ENCODE data around the gene KHK. TPM values are rescaled to one million over a fixed set of nuclear protein-coding genes. Genes with fewer than 3 reads are reported as not detected.

Gene KHK
- total RNA-seq, 1 experiment from 2014 or later: 5.3 TPM

DNA sequence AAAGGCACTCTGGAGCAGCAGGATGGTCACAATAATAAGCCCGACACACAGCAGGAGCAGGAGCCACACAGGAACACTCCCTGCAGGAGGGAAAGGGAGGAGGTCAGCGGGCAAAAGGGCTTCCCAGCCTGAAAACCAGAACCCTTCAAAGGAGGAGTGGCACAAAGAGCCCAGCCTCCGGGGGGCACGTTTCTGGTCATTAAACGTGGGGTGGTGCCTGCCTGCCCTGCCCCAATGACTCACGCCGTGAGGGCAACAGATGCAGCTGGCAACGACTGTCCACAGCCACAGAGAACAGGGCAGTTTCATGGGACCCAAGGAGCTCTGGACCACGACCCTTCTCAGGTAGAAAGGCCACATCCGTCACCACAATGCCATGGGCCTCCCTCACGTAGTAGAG is 44.9 kb downstream of the KHK start:
- DNase-seq: peak; percentile 10

DNA sequence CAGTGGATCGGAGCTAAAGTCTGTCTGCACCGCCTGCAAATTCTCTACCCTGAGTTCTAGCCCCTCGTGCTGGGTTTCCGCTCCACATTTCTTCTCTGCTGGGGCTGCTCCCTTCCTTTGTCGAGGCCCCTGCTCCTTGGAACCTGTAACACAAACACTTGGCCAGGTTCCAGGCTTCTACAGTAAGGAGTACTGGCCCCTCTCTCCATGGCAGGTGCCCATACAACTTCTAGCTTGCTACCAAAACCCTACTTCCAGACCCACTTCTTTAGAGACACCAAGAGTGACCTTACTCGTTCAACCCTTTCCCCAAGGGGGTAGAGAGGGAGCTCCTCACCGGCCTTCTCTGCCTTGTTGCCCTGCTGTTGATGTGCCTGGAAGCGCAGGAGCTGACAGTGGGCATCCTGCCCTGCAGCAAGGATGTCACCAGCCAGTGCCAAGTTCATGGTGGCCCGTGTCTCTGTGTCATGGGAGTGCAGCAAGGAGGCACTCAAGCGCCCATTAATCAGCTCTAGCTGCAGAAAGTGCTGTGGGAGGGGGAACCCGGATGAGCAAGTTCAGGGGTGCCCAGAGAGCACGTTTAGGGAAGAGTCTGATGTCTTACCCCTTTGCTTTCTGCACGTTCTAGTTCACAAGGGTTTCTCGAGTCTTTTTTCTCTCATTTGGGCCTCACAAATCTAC is 46.8 kb downstream of the KHK start:
- Histone ChIP-seq H3K4me3 (ENCODE audit: insufficient read depth, low read depth, low read length) (peak overlapping the region; percentile 94), H3K27me3 (ENCODE audit: control insufficient read depth, insufficient read depth, low read length) (no peaks in the 10 kb centered on the region)
- peak; percentile 55 for DNase-seq

More for the DNA sequence above, 44.9 kb downstream of the KHK start:
- H3K27me3 ChIP-seq (ENCODE audit: control insufficient read depth, insufficient read depth, low read length): no peaks in the 10 kb centered on the region
- H3K4me3 ChIP-seq (ENCODE audit: insufficient read depth, low read depth, low read length): no peak overlapping the region
- H3K36me3 ChIP-seq (replicated peaks; ENCODE audit: control insufficient read depth, insufficient read depth, low read length): peaks cover 32% of the 10 kb centered on the region

GRCh38 chr2:27133905-27134780 is 47.6 kb downstream of the KHK start, which contains the start of gene PREB:
Gene PREB (minus strand): TSS chr2:27134636. CDS start chr2:27134421, 215 bp downstream.
- no peaks in the 10 kb centered on the region for H3K27me3 ChIP-seq (ENCODE audit: control insufficient read depth, insufficient read depth, low read length)
- peak within 1 kb of the TSS; percentile 94 for H3K4me3 ChIP-seq (ENCODE audit: insufficient read depth, low read depth, low read length)
- peak; percentile 99 for DNase-seq
- peaks cover 32% of the 10 kb centered on the region for H3K36me3 ChIP-seq (replicated peaks; ENCODE audit: control insufficient read depth, insufficient read depth, low read length)

More for the DNA sequence above, 46.8 kb downstream of the KHK start:
- H3K36me3 ChIP-seq (replicated peaks; ENCODE audit: control insufficient read depth, insufficient read depth, low read length): peaks cover 32% of the 10 kb centered on the region

DNA sequence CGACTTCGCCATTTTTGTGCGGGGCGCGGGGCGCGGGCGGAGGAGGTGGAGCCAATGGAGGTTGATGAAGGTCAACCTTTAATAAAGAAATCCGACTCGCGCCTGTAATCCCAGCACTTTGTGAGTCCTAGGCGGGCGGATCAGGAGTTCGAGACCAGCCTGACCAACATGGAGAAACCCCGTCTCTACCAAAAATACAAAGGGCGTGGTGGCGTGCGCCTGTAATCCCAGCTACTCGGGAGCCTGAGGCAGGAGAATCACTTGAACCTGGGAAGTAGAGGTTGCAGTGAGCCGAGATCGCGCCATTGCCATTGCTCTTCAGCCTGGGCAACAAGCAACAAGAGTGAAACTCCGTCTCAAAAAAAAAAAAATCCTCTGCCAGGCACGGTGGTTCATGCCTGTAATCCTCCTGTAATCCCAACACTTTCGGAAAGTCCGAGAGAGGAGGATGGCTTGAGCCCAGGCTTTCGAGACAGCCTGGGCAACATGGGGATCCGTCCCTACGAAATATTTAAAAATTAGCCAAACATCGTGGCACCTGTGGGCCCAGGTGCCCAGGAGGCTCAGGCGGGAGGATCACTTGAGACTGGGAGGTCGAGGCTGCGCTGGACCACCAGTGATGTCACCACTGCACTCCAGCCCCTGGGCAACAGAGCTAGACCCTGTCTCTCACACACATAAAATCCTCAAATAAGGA is 48.4 kb downstream of the KHK start:
- Histone ChIP-seq H3K36me3 (replicated peaks; ENCODE audit: control insufficient read depth, insufficient read depth, low read length) (peaks cover 29% of the 10 kb centered on the region), H3K4me3 (ENCODE audit: insufficient read depth, low read depth, low read length) (peak overlapping the region; percentile 16; the same call in 1 of the 2 replicates), H3K27me3 (ENCODE audit: control insufficient read depth, insufficient read depth, low read length) (no peaks in the 10 kb centered on the region)
- DNase-seq: no peak

GRCh38 chr2:27135478-27135955 is 48.9 kb downstream of the KHK start:
- H3K27me3 ChIP-seq (ENCODE audit: control insufficient read depth, insufficient read depth, low read length): no peaks in the 10 kb centered on the region
- no peak overlapping the region for H3K4me3 ChIP-seq (ENCODE audit: insufficient read depth, low read depth, low read length)
- DNase-seq: no peak
- H3K36me3 ChIP-seq (replicated peaks; ENCODE audit: control insufficient read depth, insufficient read depth, low read length): peaks cover 26% of the 10 kb centered on the region

GRCh38 chr2:27136751-27137150 is 50.2 kb downstream of the KHK start:
- Histone ChIP-seq H3K27me3 (ENCODE audit: control insufficient read depth, insufficient read depth, low read length) (no peaks in the 10 kb centered on the region), H3K4me3 (ENCODE audit: insufficient read depth, low read depth, low read length) (no peak overlapping the region), H3K36me3 (replicated peaks; ENCODE audit: control insufficient read depth, insufficient read depth, low read length) (peaks cover 16% of the 10 kb centered on the region)
- no peak for DNase-seq

DNA sequence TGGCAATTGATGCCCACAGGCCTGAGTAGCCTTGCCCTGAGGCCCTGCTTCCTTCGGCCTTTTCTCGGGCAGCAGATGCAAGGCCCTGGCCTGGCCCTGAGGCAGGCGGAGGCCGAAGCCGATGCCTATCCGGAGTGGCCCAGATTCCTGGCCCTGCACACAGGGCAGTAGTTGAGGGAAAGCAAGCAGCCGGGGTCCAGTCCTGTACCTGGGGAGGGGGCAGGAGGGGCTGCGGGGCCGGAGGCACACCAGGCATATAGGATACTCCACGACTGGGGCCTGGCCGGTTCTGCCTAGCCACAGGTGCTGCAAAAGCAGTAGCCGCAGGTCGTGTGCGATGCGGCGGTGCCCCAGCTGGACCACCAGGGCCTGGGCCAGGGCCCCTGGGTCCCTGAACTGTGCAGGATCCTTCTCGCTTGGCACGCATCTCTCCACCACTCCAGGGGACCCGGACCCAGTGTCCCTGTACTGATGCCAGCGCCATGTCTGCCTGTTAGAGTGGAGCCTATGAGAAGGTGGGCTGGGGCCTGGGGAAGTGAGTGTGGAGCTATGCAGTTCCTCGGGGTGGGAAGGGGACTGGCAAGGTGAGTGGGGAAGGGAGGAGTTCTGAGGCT is 50.9 kb downstream of the KHK start:
- no peak for DNase-seq
- Histone ChIP-seq H3K27me3 (ENCODE audit: control insufficient read depth, insufficient read depth, low read length) (no peaks in the 10 kb centered on the region), H3K4me3 (ENCODE audit: insufficient read depth, low read depth, low read length) (no peak overlapping the region), H3K36me3 (replicated peaks; ENCODE audit: control insufficient read depth, insufficient read depth, low read length) (peaks cover 9% of the 10 kb centered on the region)

GRCh38 chr2:27138111-27138510 is 51.5 kb downstream of the KHK start:
- DNase-seq: no peak
- Histone ChIP-seq H3K36me3 (replicated peaks; ENCODE audit: control insufficient read depth, insufficient read depth, low read length) (peaks cover 2% of the 10 kb centered on the region), H3K4me3 (ENCODE audit: insufficient read depth, low read depth, low read length) (no peak overlapping the region), H3K27me3 (ENCODE audit: control insufficient read depth, insufficient read depth, low read length) (no peaks in the 10 kb centered on the region)

GRCh38 chr2:27139310-27139709 is 52.7 kb downstream of the KHK start, which contains the start of gene PRR30:
Gene PRR30 (minus strand): TSS chr2:27139410. CDS start chr2:27138329, 1,081 bp downstream.
- H3K4me3 ChIP-seq (ENCODE audit: insufficient read depth, low read depth, low read length): no peak within 1 kb of the TSS
- no peak for DNase-seq
- no peaks in the 10 kb centered on the region for H3K36me3 ChIP-seq (replicated peaks; ENCODE audit: control insufficient read depth, insufficient read depth, low read length)
- H3K27me3 ChIP-seq (ENCODE audit: control insufficient read depth, insufficient read depth, low read length): no peaks in the 10 kb centered on the region

GRCh38 chr2:27143285-27143684 is 56.7 kb downstream of the KHK start:
- Histone ChIP-seq H3K4me3 (ENCODE audit: insufficient read depth, low read depth, low read length) (no peak overlapping the region), H3K27me3 (ENCODE audit: control insufficient read depth, insufficient read depth, low read length) (no peaks in the 10 kb centered on the region), H3K36me3 (replicated peaks; ENCODE audit: control insufficient read depth, insufficient read depth, low read length) (no peaks in the 10 kb centered on the region)
- DNase-seq: no peak

DNA sequence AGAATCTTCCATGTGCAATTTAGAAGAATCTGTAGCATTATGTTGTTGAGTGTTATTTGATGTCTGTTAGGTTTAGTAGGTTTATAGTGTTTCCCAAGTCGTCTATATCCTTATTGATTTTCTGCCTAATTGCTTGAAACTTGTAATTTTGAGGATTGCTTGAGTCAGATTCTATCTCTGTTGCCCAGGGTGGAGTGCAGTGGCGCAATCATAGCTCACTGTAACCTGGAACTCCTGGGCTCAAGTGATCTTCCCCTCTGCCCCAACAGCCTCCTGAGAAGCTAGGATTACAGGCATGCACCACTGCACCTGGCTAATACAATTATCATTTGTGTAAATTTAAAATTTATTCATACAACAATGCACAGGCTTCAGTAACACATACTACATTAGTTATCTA is 59.1 kb downstream of the KHK start:
- Histone ChIP-seq H3K36me3 (replicated peaks; ENCODE audit: control insufficient read depth, insufficient read depth, low read length) (no peaks in the 10 kb centered on the region), H3K27me3 (ENCODE audit: control insufficient read depth, insufficient read depth, low read length) (no peaks in the 10 kb centered on the region)

GRCh38 chr2:27147935-27148334 is 61.4 kb downstream of the KHK start:
- H3K4me3 ChIP-seq (ENCODE audit: insufficient read depth, low read depth, low read length): no peak overlapping the region
- no peaks in the 10 kb centered on the region for H3K27me3 ChIP-seq (ENCODE audit: control insufficient read depth, insufficient read depth, low read length)
- DNase-seq: no peak
- no peaks in the 10 kb centered on the region for H3K36me3 ChIP-seq (replicated peaks; ENCODE audit: control insufficient read depth, insufficient read depth, low read length)

More for the DNA sequence above, 59.1 kb downstream of the KHK start:
- no peak for DNase-seq
- H3K4me3 ChIP-seq (ENCODE audit: insufficient read depth, low read depth, low read length): no peak overlapping the region

DNA sequence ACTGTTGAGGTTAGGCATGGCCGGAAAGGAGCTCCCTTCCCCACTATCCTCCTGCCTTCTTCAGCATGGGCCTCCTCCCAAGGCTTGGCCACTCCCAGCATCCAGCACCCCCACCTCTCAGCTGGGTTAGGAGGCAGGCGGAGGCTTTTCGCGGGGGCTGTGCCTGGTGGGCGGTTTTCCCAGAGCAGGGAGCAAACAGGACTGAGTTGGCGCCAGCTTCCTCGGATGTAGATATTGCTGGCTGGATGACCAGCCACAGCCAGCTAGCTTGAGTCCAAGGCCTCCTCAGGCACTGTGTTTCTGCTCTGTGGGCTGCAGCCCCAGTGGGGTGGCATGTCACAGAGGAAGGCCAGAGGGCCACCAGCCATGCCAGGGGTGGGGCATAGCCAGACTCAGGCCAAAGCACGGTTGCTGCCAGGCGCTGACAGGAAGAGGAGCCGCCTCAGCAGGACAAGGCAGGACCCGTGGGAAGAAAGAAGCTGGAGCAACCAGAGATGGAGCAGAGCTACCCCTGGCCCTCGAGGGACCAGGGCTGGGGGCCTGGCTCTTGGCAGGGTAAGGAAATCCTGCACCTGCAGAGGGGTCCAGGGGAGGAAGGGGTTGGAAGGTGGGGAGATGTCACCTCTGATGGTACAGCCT is 62.3 kb downstream of the KHK start, which contains the start of gene TCF23:
TCF23 (plus strand) TSS at position 204 of the 639 bp plus-strand sequence; CDS start at position 334, 130 bp downstream.
- Histone ChIP-seq H3K4me3 (ENCODE audit: insufficient read depth, low read depth, low read length) (no peak within 1 kb of the TSS), H3K36me3 (replicated peaks; ENCODE audit: control insufficient read depth, insufficient read depth, low read length) (no peaks in the 10 kb centered on the region), H3K27me3 (ENCODE audit: control insufficient read depth, insufficient read depth, low read length) (no peaks in the 10 kb centered on the region)
- no peak for DNase-seq

Data from H7 (cell line).